Measurements from ENCODE around the gene FLNC. TPM values are rescaled to one million over a fixed set of nuclear protein-coding genes. Genes with fewer than 3 reads are reported as not detected.

Gene FLNC
- total and polyA plus RNA-seq, 9 of the 15 experiments (the other 6 are each of a cell fraction or from before 2014, with no cell fraction given) = 0.90 to 155 (median 28.8) TPM

DNA sequence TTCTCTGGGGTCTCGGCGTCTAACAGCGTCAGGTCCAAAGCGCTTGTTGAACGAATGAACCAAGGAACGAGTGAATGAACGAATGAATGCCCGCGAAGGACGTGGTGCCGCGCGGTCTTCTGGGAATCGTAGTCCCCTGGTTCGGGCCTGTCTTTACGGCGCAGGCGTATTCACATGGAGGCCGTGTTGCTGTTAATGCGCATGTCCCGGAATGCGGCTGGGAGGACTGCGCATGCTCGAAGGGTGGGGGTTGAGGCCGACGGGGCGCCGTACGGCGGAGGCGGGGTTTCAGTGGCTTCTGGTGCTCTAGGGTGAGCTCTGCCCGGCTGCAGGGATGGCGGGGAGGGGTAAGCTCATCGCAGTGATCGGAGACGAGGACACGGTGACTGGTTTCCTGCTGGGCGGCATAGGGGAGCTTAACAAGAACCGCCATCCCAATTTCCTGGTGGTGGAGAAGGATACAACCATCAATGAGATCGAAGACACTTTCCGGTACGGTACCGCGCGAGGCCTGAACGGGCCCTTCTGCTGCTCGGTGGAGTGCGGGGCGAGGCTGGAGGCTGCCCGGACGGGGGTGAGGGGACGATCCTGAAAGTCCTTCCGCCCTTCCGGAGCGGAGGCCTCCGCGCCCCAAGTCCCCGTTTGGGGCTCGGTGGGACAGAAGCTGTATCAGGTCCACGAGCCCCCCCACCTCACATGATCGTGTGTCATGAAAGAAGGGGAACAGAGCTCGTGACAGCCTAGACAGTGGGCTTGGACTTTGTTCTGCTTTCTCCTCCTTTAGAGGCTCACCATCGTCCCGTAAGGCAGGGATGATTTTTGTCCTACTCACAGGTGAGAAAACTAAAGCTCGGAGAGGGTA, 32.6 kb downstream of the FLNC start, which contains the start of gene ATP6V1F (continued):
- TF ChIP-seq, protein P1, sequence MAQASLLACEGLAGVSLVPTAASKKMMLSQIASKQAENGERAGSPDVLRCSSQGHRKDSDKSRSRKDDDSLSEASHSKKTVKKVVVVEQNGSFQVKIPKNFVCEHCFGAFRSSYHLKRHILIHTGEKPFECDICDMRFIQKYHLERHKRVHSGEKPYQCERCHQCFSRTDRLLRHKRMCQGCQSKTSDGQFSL (CRISPR knock-in tag; IDR thresholded peaks at IDR 0.05) = peak; percentile 98
- TF ChIP-seq, protein P1 (tag; IDR thresholded peaks at IDR 0.05) = peak in 1 of 2 experiments; percentile 86; a peak in 2 of 4 replicates
- TF ChIP-seq DNMT1 (IDR thresholded peaks at IDR 0.05) (0 out of 2 replicates have a peak, but pooled peaks have one; percentile 21), ZNF140 (CRISPR knock-in tag; IDR thresholded peaks at IDR 0.05) (no peak), TCF7L2 (IDR thresholded peaks at IDR 0.05; ENCODE audit: low read depth, low read length) (no peak), FOXM1 (IDR thresholded peaks at IDR 0.05; ENCODE audit: low read depth) (no peak), FOXM1 (CRISPR knock-in tag; IDR thresholded peaks at IDR 0.05; ENCODE audit: low read depth) (peak; percentile 97; the same call in 1 of the 2 replicates), KHSRP (IDR thresholded peaks at IDR 0.05) (no peak), TCFL5 (CRISPR knock-in tag; conservative IDR thresholded peaks at IDR 0.05) (no peak)
- TF ChIP-seq, protein P2, sequence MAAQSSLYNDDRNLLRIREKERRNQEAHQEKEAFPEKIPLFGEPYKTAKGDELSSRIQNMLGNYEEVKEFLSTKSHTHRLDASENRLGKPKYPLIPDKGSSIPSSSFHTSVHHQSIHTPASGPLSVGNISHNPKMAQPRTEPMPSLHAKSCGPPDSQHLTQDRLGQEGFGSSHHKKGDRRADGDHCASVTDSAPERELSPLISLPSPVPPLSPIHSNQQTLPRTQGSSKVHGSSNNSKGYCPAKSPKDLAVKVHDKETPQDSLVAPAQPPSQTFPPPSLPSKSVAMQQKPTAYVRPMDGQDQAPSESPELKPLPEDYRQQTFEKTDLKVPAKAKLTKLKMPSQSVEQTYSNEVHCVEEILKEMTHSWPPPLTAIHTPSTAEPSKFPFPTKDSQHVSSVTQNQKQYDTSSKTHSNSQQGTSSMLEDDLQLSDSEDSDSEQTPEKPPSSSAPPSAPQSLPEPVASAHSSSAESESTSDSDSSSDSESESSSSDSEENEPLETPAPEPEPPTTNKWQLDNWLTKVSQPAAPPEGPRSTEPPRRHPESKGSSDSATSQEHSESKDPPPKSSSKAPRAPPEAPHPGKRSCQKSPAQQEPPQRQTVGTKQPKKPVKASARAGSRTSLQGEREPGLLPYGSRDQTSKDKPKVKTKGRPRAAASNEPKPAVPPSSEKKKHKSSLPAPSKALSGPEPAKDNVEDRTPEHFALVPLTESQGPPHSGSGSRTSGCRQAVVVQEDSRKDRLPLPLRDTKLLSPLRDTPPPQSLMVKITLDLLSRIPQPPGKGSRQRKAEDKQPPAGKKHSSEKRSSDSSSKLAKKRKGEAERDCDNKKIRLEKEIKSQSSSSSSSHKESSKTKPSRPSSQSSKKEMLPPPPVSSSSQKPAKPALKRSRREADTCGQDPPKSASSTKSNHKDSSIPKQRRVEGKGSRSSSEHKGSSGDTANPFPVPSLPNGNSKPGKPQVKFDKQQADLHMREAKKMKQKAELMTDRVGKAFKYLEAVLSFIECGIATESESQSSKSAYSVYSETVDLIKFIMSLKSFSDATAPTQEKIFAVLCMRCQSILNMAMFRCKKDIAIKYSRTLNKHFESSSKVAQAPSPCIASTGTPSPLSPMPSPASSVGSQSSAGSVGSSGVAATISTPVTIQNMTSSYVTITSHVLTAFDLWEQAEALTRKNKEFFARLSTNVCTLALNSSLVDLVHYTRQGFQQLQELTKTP (IDR thresholded peaks at IDR 0.05; ENCODE audit: low read depth in 1 of 2, partially characterized antibody in 2 of 2) = peak; percentile 79 to 84
- TF ChIP-seq, protein P3, sequence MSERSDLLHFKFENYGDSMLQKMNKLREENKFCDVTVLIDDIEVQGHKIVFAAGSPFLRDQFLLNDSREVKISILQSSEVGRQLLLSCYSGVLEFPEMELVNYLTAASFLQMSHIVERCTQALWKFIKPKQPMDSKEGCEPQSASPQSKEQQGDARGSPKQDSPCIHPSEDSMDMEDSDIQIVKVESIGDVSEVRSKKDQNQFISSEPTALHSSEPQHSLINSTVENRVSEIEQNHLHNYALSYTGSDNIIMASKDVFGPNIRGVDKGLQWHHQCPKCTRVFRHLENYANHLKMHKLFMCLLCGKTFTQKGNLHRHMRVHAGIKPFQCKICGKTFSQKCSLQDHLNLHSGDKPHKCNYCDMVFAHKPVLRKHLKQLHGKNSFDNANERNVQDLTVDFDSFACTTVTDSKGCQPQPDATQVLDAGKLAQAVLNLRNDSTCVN (CRISPR knock-in tag; IDR thresholded peaks at IDR 0.05) = peak; percentile 91; the same call in 1 of the 2 replicates
- TF ChIP-seq, protein P4, sequence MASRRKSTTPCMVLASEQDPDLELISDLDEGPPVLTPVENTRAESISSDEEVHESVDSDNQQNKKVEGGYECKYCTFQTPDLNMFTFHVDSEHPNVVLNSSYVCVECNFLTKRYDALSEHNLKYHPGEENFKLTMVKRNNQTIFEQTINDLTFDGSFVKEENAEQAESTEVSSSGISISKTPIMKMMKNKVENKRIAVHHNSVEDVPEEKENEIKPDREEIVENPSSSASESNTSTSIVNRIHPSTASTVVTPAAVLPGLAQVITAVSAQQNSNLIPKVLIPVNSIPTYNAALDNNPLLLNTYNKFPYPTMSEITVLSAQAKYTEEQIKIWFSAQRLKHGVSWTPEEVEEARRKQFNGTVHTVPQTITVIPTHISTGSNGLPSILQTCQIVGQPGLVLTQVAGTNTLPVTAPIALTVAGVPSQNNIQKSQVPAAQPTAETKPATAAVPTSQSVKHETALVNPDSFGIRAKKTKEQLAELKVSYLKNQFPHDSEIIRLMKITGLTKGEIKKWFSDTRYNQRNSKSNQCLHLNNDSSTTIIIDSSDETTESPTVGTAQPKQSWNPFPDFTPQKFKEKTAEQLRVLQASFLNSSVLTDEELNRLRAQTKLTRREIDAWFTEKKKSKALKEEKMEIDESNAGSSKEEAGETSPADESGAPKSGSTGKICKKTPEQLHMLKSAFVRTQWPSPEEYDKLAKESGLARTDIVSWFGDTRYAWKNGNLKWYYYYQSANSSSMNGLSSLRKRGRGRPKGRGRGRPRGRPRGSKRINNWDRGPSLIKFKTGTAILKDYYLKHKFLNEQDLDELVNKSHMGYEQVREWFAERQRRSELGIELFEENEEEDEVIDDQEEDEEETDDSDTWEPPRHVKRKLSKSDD (conservative IDR thresholded peaks at IDR 0.05; ENCODE audit: low read length) = peak; percentile 79; the same call in 1 of the 2 replicates
- TF ChIP-seq, protein P5, sequence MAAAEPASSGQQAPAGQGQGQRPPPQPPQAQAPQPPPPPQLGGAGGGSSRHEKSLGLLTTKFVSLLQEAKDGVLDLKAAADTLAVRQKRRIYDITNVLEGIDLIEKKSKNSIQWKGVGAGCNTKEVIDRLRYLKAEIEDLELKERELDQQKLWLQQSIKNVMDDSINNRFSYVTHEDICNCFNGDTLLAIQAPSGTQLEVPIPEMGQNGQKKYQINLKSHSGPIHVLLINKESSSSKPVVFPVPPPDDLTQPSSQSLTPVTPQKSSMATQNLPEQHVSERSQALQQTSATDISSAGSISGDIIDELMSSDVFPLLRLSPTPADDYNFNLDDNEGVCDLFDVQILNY (CRISPR knock-in tag; IDR thresholded peaks at IDR 0.05) = peak; percentile 63; the same call in 1 of the 2 replicates
